Endothelial cell (in vitro differentiated cells): ENCODE measurements around the gene MEIS1. TPM values are rescaled to one million over a fixed set of nuclear protein-coding genes. Genes with fewer than 3 reads are reported as not detected.

Experiments
- DNase-seq: peaks from one replicate; pipeline ENCODE4 v3.0.0; 2021; ENCODE audit warnings: low spot score
- H3K27ac Mint-ChIP-seq: one replicate; pipeline ENCODE4 v1.8.0; 2021; ENCODE audit warnings: mixed read lengths, inconsistent platforms; ENCODE audit not compliant: unreplicated experiment
- H3K27me3 Mint-ChIP-seq: one replicate; pipeline ENCODE4 v1.8.0; 2021; ENCODE audit warnings: mild to moderate bottlenecking, moderate library complexity, mixed read lengths, inconsistent platforms; ENCODE audit not compliant: unreplicated experiment
- H3K36me3 Mint-ChIP-seq: one replicate; pipeline ENCODE4 v1.8.0; 2021; ENCODE audit warnings: mild to moderate bottlenecking, low read depth, mixed read lengths, inconsistent platforms; ENCODE audit not compliant: unreplicated experiment
- H3K4me1 Mint-ChIP-seq: one replicate; pipeline ENCODE4 v1.8.0; 2021; ENCODE audit warnings: mild to moderate bottlenecking, mixed read lengths, inconsistent platforms; ENCODE audit not compliant: unreplicated experiment
- H3K4me3 Mint-ChIP-seq: one replicate; pipeline ENCODE4 v1.8.0; 2021; ENCODE audit warnings: mild to moderate bottlenecking, mixed read lengths, inconsistent platforms; ENCODE audit not compliant: unreplicated experiment
- H3K9me3 Mint-ChIP-seq: one replicate; pipeline ENCODE4 v1.8.0; 2021; ENCODE audit warnings: mixed read lengths, inconsistent platforms; ENCODE audit not compliant: unreplicated experiment
- long read RNA-seq: library from polyadenylated mRNA; unstranded; transcript quantifications from one replicate; pipeline ENCODE4 v2.0.0, GENCODE V29; 2020; ENCODE audit not compliant: unreplicated experiment
- total RNA-seq: library from RNA; stranded (reverse); fragmentation: NEBNext Ultra II Directional; extraction: Animal tissue kit (Norgen Biotek cat#: 25700); gene quantifications from one replicate; pipeline ENCODE4 v1.2.1, GENCODE V29; 2021; ENCODE audit not compliant: unreplicated experiment
- TF ChIP-seq, protein P1 (sequence below): fragments of 200-600 bp; sonication (generic); IDR thresholded peaks from one replicate; pipeline ENCODE4 v1.5.0; 2021; ENCODE audit warnings: antibody characterized with exemption; ENCODE audit not compliant: unreplicated experiment

MEIS1 gene
- total RNA-seq, result 13.3 TPM
- long read RNA-seq, full-length matches to known transcripts, result 4 of 8 reads
- long read RNA-seq, partial matches to known transcripts, result 0 of 8 reads
- long read RNA-seq, other reads (novel, unspliced or antisense), result 4 of 8 reads

- TF ChIP-seq, protein P1, sequence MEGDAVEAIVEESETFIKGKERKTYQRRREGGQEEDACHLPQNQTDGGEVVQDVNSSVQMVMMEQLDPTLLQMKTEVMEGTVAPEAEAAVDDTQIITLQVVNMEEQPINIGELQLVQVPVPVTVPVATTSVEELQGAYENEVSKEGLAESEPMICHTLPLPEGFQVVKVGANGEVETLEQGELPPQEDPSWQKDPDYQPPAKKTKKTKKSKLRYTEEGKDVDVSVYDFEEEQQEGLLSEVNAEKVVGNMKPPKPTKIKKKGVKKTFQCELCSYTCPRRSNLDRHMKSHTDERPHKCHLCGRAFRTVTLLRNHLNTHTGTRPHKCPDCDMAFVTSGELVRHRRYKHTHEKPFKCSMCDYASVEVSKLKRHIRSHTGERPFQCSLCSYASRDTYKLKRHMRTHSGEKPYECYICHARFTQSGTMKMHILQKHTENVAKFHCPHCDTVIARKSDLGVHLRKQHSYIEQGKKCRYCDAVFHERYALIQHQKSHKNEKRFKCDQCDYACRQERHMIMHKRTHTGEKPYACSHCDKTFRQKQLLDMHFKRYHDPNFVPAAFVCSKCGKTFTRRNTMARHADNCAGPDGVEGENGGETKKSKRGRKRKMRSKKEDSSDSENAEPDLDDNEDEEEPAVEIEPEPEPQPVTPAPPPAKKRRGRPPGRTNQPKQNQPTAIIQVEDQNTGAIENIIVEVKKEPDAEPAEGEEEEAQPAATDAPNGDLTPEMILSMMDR, result no peak
- H3K27me3 Mint-ChIP-seq, result peaks cover 26% of the 10 kb centered on the region
- peak; percentile 68 for DNase-seq
- peak within 1 kb of the TSS; percentile 96 for H3K4me3 Mint-ChIP-seq
- peak within 1 kb of the TSS; percentile 98 for H3K27ac Mint-ChIP-seq
- H3K4me1 Mint-ChIP-seq, result peaks cover 32% of the 10 kb centered on the region
- no peaks in the 10 kb centered on the region for H3K9me3 Mint-ChIP-seq
- H3K36me3 Mint-ChIP-seq, result no peaks in the 10 kb centered on the region
Measured at GRCh38 chr2:66434679-66435548, at the start of gene MEIS1. TSS of gene MEIS1 (plus strand) at chr2:66435125. CDS start at chr2:66435857, 732 bp downstream.

DNA sequence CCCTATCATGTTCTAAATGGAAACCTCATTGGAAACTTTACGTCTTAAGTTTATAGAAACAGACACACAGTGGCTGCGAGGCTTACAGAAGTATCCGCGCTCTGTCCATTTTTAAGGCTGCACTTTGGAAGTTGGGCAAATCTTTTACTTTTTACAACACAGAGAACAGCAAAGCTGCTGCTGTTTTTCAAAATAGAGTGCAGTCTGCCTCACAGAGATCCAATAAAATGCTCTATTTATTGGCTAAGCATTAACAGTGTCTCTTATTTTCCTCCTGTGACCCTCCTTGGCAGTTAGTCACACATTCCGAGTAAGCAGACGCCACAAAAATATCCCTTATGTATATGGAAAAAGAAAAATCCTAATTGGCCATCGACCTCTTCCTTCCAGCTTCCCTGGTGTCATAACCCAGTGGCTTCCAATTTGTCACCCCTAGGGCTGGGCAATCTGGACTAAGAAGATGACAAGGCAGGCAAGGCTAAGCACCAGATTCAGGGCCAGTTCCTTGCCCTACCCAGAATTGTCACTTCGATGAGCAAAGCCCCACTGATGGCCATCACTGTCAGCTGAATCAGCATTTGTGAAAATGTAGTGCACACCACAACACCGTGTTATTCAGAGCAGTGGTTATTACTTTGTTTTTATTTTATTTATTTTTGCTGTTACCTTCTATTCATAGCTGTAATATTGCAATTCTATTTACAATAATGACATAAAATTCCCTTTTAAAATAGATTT, 47.7 kb upstream of the MEIS1 start:
- Mint-ChIP-seq H3K27ac (no peak overlapping the region), H3K27me3 (no peaks in the 10 kb centered on the region), H3K4me3 (no peak overlapping the region), H3K4me1 (no peaks in the 10 kb centered on the region), H3K9me3 (no peaks in the 10 kb centered on the region), H3K36me3 (no peaks in the 10 kb centered on the region)
- TF ChIP-seq, protein P1, result no peak
- DNase-seq, result no peak

DNA sequence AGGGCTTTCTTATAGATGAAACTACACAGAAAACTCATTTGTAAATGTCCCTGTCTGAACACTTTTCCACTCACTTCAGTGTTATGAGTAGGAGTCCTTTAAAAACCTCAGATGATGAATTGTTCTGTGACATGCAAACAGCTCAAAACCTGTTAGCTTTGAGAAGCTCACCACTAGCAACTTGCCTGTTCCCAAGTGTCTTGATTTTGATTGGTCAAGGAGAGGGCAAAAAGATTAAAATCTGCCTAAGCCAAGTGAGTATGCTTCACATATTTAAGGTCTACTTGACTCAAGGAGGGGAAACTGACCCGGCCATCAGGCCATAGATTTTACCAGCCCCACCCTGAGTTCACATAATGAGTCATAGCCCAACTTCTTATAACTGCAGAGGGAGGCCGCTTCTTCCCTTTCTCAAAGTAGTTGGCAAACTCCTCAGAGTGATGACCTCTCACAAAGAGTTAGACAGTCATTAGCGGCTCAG, 45.2 kb upstream of the MEIS1 start:
- H3K27me3 Mint-ChIP-seq, result no peaks in the 10 kb centered on the region
- no peak for DNase-seq
- TF ChIP-seq, protein P1, result no peak
- H3K4me3 Mint-ChIP-seq, result no peak overlapping the region
- H3K4me1 Mint-ChIP-seq, result no peaks in the 10 kb centered on the region
- H3K9me3 Mint-ChIP-seq, result no peaks in the 10 kb centered on the region
- no peaks in the 10 kb centered on the region for H3K36me3 Mint-ChIP-seq
- no peak overlapping the region for H3K27ac Mint-ChIP-seq

- H3K36me3 Mint-ChIP-seq, result no peaks in the 10 kb centered on the region
- H3K4me1 Mint-ChIP-seq, result no peaks in the 10 kb centered on the region
Measured at GRCh38 chr2:66390152-66390551, 44.8 kb upstream of the MEIS1 start.

More at GRCh38 chr2:66390152-66390551, 44.8 kb upstream of the MEIS1 start:
- TF ChIP-seq, protein P1, result no peak
- no peaks in the 10 kb centered on the region for H3K27me3 Mint-ChIP-seq
- DNase-seq, result no peak
- no peak overlapping the region for H3K27ac Mint-ChIP-seq
- H3K4me3 Mint-ChIP-seq, result no peak overlapping the region
- H3K9me3 Mint-ChIP-seq, result no peaks in the 10 kb centered on the region
